Fibroblast of lung (primary cell): ENCODE results near the gene XYLT1.

Source experiments
- EZH2 ChIP-seq: IDR thresholded peaks from 2 replicates; pipeline ENCODE4 v1.5.1; 2012; ENCODE audit warnings: low read length, control low read depth, mild to moderate bottlenecking; ENCODE audit errors: missing control alignments
- TF ChIP-seq, protein P1 (sequence below), 2 donors: IDR thresholded peaks in 1 of 2; conservative IDR thresholded peaks in 1 of 2; 1 replicate in 1 of 2; 2 replicates in 1 of 2; pipeline ENCODE4 v1.5.1; 2011 to 2012; ENCODE audit warnings: low read length in 2 of 2, control low read depth in 1 of 2, inconsistent platforms in 1 of 2, low read depth in 1 of 2, mild to moderate bottlenecking in 1 of 2

DNA sequence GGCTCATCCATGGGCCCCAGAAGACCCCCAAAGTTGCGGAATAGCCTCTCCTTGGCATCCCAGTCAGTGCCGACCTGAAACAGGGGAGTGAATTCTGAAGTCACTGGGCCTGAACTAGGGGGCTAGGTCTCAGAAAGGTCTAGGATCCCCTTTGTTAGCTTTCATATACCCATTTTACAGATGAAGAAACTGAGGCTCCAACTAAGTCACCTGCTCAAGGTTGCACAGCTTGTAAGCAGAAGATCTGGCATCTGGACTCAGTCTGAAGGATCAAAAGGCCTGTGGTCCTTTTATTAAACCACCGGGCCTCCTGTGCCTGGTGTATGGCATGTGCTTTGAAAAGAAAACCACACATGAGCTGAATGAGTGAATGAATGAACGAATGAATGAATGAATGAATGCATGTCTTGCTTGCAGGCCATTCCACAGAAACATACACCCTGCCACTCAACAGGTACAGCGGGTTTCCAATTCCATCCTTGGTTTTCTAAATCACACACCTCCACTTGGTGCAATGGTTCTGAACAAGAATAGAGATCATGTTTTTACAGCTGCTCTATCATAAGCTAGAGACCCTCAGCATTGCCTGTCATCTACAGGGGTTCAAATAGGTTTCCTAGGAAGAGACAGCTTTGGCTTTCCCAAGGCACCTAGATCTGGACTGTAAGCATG is 352.7 kb downstream of the XYLT1 start:
- TF ChIP-seq, protein P1, sequence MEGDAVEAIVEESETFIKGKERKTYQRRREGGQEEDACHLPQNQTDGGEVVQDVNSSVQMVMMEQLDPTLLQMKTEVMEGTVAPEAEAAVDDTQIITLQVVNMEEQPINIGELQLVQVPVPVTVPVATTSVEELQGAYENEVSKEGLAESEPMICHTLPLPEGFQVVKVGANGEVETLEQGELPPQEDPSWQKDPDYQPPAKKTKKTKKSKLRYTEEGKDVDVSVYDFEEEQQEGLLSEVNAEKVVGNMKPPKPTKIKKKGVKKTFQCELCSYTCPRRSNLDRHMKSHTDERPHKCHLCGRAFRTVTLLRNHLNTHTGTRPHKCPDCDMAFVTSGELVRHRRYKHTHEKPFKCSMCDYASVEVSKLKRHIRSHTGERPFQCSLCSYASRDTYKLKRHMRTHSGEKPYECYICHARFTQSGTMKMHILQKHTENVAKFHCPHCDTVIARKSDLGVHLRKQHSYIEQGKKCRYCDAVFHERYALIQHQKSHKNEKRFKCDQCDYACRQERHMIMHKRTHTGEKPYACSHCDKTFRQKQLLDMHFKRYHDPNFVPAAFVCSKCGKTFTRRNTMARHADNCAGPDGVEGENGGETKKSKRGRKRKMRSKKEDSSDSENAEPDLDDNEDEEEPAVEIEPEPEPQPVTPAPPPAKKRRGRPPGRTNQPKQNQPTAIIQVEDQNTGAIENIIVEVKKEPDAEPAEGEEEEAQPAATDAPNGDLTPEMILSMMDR (conservative IDR thresholded peaks at IDR 0.05 in 1 of 2, IDR thresholded peaks at IDR 0.05 in 1 of 2; ENCODE audit: low read depth in 1 of 2, low read length in 2 of 2) = no peak
- TF ChIP-seq EZH2 = no peak
